PC-3 (cell line): ENCODE results near the gene SAP30L.

ENCODE experiments used
- CTCF ChIP-seq: fragments of 300-600 bp; sonication (generic); conservative IDR thresholded peaks from 2 replicates; pipeline ENCODE4 v1.5.1; 2017; ENCODE audit warnings: antibody characterized with exemption, low read depth, mild to moderate bottlenecking, low read length
- EZH2phosphoT487 ChIP-seq: fragments of 300-600 bp; sonication (generic); IDR thresholded peaks from 2 replicates; pipeline ENCODE4 v1.6.1; 2018; ENCODE audit warnings: mild to moderate bottlenecking, antibody characterized with exemption, low read length, borderline replicate concordance

- TF ChIP-seq CTCF: no peak
- TF ChIP-seq EZH2phosphoT487: no peak
Measured at GRCh38 chr5:154470947-154471870, 25.4 kb downstream of the SAP30L start.
